ENCODE data around the gene RTKN. TPM values are rescaled to one million over a fixed set of nuclear protein-coding genes. Genes with fewer than 3 reads are reported as not detected.

The RTKN gene
- total RNA-seq, 1 donor from 2014 or later = 19.1 TPM

DNA sequence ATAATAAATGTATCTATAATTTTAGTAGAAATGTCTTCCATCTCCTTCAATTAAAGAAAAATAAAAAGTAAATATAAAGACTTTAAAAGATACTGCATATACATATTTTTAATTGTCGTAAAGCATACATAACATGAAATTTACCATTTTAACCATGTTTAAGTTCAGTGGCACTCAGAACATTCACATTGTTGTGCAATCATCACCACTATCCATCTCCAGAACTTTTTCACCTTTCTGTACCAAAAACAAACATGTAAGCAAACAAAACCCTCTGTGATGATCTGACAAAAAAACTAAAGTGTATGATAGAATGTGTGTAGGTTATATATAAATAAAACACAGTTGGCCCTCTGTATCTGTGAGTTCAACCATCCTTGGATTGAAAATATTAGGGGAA, 48.2 kb downstream of the RTKN start:
- TF ChIP-seq, protein P1, sequence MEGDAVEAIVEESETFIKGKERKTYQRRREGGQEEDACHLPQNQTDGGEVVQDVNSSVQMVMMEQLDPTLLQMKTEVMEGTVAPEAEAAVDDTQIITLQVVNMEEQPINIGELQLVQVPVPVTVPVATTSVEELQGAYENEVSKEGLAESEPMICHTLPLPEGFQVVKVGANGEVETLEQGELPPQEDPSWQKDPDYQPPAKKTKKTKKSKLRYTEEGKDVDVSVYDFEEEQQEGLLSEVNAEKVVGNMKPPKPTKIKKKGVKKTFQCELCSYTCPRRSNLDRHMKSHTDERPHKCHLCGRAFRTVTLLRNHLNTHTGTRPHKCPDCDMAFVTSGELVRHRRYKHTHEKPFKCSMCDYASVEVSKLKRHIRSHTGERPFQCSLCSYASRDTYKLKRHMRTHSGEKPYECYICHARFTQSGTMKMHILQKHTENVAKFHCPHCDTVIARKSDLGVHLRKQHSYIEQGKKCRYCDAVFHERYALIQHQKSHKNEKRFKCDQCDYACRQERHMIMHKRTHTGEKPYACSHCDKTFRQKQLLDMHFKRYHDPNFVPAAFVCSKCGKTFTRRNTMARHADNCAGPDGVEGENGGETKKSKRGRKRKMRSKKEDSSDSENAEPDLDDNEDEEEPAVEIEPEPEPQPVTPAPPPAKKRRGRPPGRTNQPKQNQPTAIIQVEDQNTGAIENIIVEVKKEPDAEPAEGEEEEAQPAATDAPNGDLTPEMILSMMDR (IDR thresholded peaks at IDR 0.05) = no peak
- no peak overlapping the region for H3K4me3 Mint-ChIP-seq (ENCODE audit: unreplicated experiment)
- no peaks in the 10 kb centered on the region for H3K4me1 Mint-ChIP-seq (ENCODE audit: unreplicated experiment)
- no peak overlapping the region for H3K27ac Mint-ChIP-seq (ENCODE audit: unreplicated experiment)
- DNase-seq (ENCODE audit: extremely low spot score, unreplicated experiment) = no peak
- no peaks in the 10 kb centered on the region for H3K9me3 Mint-ChIP-seq (ENCODE audit: unreplicated experiment)
- no peaks in the 10 kb centered on the region for H3K36me3 Mint-ChIP-seq (ENCODE audit: unreplicated experiment)
- peaks cover 13% of the 10 kb centered on the region for H3K27me3 Mint-ChIP-seq (ENCODE audit: unreplicated experiment)

DNA sequence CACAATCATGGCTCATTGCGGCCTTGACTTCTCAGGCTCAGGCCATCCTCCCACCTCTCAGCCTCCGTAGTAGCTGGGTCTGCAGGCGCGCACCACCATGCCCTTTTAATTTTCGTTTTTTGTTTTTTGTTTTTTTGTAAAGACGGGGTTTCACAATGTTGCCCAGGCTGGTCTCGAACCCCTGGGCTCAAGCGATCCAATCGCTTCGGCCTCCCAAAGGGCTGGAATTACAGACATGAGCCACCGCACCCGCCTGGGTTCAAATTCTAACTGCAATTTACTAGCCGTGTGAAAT, 49.3 kb downstream of the RTKN start:
- Mint-ChIP-seq H3K4me3 (ENCODE audit: unreplicated experiment) (no peak overlapping the region), H3K9me3 (ENCODE audit: unreplicated experiment) (no peaks in the 10 kb centered on the region), H3K36me3 (ENCODE audit: unreplicated experiment) (no peaks in the 10 kb centered on the region), H3K27ac (ENCODE audit: unreplicated experiment) (no peak overlapping the region), H3K27me3 (ENCODE audit: unreplicated experiment) (peaks cover 13% of the 10 kb centered on the region), H3K4me1 (ENCODE audit: unreplicated experiment) (no peaks in the 10 kb centered on the region)
- DNase-seq (ENCODE audit: extremely low spot score, unreplicated experiment) = no peak
- TF ChIP-seq, protein P1 (IDR thresholded peaks at IDR 0.05) = no peak

DNA sequence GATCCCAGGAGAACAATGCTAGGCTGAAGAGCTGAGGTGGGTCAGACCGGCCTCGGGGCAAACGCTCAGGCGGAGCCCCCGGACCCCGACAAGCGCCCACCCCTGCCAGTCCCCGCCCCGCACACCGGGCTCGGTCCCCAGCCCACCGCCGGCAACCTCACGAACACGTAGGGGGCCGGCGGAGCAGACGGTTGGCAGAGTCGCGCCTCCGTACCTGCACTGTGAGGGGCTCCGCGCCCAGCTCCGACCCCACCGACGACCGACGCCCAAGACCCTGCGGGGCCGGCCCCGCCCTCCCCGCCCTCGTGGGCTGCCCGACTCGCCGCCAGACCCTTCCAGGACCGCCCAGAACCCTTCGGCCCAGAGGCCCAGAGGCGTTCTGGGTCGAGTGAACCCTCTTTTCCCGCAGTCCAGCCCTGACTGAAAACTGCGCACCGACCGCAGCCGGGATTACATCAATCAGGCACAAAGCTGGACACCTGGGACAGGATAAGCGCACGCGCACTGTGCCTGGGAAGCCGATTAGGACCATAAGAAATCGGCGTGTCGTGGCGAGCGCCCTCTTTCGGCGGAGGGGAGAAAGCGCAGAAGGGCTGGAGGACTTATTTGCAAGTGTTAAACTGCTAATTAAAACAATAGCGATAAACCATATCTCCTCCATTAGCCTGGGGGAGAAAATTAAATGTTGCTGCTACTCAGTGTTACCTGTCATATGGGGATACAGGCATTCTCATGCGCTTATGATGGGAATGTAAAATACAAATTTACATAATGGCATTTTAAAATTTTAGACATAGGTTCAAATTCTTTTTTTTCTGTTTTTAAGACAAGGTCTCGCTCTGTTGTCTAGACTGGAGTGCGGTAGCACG, 49.9 kb downstream of the RTKN start:
- Mint-ChIP-seq H3K9me3 (ENCODE audit: unreplicated experiment) (no peaks in the 10 kb centered on the region), H3K27ac (ENCODE audit: unreplicated experiment) (peak overlapping the region; percentile 99), H3K4me3 (ENCODE audit: unreplicated experiment) (no peak overlapping the region), H3K4me1 (ENCODE audit: unreplicated experiment) (no peaks in the 10 kb centered on the region), H3K27me3 (ENCODE audit: unreplicated experiment) (peaks cover 13% of the 10 kb centered on the region), H3K36me3 (ENCODE audit: unreplicated experiment) (no peaks in the 10 kb centered on the region)
- DNase-seq (ENCODE audit: extremely low spot score, unreplicated experiment) = peak; percentile 96
- TF ChIP-seq, protein P1 (IDR thresholded peaks at IDR 0.05) = peak; percentile 97

DNA sequence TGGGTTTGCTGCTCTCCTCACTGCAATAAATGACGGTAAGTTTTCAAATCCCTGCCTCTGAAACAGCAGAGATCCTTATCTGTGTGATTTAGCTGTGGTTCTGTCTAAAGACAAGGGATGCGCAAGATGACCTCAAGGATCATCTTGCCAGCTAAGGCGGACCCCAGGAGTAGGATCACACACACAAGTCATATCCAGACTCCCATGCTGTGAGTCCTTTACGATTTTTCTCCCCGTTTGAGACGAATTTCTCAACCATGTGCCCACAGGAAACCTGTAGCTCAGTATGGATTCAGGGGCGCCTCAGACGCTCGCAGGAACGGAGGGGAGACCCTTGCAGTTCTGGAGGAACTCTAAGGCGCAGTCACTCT, 50.5 kb downstream of the RTKN start:
- no peaks in the 10 kb centered on the region for H3K4me1 Mint-ChIP-seq (ENCODE audit: unreplicated experiment)
- H3K36me3 Mint-ChIP-seq (ENCODE audit: unreplicated experiment) = no peaks in the 10 kb centered on the region
- peak overlapping the region; percentile 99 for H3K27ac Mint-ChIP-seq (ENCODE audit: unreplicated experiment)
- no peaks in the 10 kb centered on the region for H3K9me3 Mint-ChIP-seq (ENCODE audit: unreplicated experiment)
- no peak for DNase-seq (ENCODE audit: extremely low spot score, unreplicated experiment)
- no peak overlapping the region for H3K4me3 Mint-ChIP-seq (ENCODE audit: unreplicated experiment)
- H3K27me3 Mint-ChIP-seq (ENCODE audit: unreplicated experiment) = peaks cover 13% of the 10 kb centered on the region
- TF ChIP-seq, protein P1 (IDR thresholded peaks at IDR 0.05) = no peak

DNA sequence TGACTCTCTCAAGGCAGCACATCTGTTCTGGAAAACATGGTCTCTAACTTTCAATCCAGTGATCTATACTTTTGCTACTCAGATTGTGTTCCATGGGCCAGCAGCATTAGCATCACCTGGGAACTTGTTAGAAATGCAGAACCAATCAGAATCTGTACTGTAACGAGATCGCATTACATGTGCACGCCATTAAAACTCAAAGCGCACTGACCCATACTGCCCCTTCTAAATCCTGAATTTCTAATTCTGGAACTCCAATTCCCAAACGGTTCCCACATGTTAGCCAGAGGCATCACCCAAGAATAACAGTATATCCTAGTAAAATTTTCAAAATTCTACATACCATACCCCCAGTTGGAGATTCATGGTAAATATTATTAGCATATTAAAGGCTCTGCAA, 51.1 kb downstream of the RTKN start:
- H3K27me3 Mint-ChIP-seq (ENCODE audit: unreplicated experiment) = peaks cover 13% of the 10 kb centered on the region
- DNase-seq (ENCODE audit: extremely low spot score, unreplicated experiment) = no peak
- TF ChIP-seq, protein P1 (IDR thresholded peaks at IDR 0.05) = no peak
- H3K36me3 Mint-ChIP-seq (ENCODE audit: unreplicated experiment) = no peaks in the 10 kb centered on the region
- H3K4me1 Mint-ChIP-seq (ENCODE audit: unreplicated experiment) = no peaks in the 10 kb centered on the region
- peak overlapping the region; percentile 9 for H3K27ac Mint-ChIP-seq (ENCODE audit: unreplicated experiment)
- no peaks in the 10 kb centered on the region for H3K9me3 Mint-ChIP-seq (ENCODE audit: unreplicated experiment)
- H3K4me3 Mint-ChIP-seq (ENCODE audit: unreplicated experiment) = no peak overlapping the region
